WTC11 (cell line): ENCODE results near the gene TMEM87A. TPM values are rescaled to one million over a fixed set of nuclear protein-coding genes. Genes with fewer than 3 reads are reported as not detected.

Experiments used
- ATAC-seq: fragments of 200-7000 bp; cut with Tn5 transposase; 2 replicates; pipeline ENCODE4 v1.10.0; 2021; ENCODE audit warnings: mild to moderate bottlenecking, moderate library complexity
- CTCF ChIA-PET: fragments of 300-600 bp; sonication (Branson Sonifier 250); formaldehyde crosslinking; loops from one replicate; lab custom pipeline; 2021; ENCODE audit warnings: antibody characterized with exemption; lab: Charles Lee
- POLR2A ChIA-PET: fragments of 350-600 bp; sonication (Branson Sonifier 250); formaldehyde crosslinking; loops from one replicate; lab custom pipeline; 2021; ENCODE audit warnings: antibody characterized with exemption; lab: Charles Lee
- DNase-seq: peaks from one replicate; pipeline ENCODE4 v3.0.0; 2021; ENCODE audit warnings: low spot score
- H3K27ac Mint-ChIP-seq: 2 replicates; pipeline ENCODE4 v1.8.0; 2021; ENCODE audit warnings: mixed read lengths
- H3K27me3 Mint-ChIP-seq: 2 replicates; pipeline ENCODE4 v1.8.0; 2021; ENCODE audit warnings: low read depth, mild to moderate bottlenecking, moderate library complexity, mixed read lengths
- H3K36me3 Mint-ChIP-seq: 2 replicates; pipeline ENCODE4 v1.8.0; 2021; ENCODE audit warnings: mixed read lengths
- H3K4me1 Mint-ChIP-seq: 2 replicates; pipeline ENCODE4 v1.8.0; 2022; ENCODE audit warnings: mixed read lengths
- H3K4me3 Mint-ChIP-seq: 2 replicates; pipeline ENCODE4 v1.8.0; 2021; ENCODE audit warnings: mild to moderate bottlenecking, moderate library complexity, mixed read lengths
- H3K9me3 Mint-ChIP-seq: 2 replicates; pipeline ENCODE4 v1.8.0; 2021; ENCODE audit warnings: mixed read lengths
- ATF1 ChIP-seq: sonication (generic); formaldehyde crosslinking; IDR thresholded peaks from 2 replicates; pipeline ENCODE4 v1.8.1; 2023; ENCODE audit warnings: mild to moderate bottlenecking, moderate library complexity, missing genetic modification reagents
- E2F1 ChIP-seq: sonication (generic); formaldehyde crosslinking; IDR thresholded peaks from 2 replicates; pipeline ENCODE4 v1.8.0; 2022; ENCODE audit warnings: mild to moderate bottlenecking, missing genetic modification reagents
- ESRRA ChIP-seq: sonication (generic); formaldehyde crosslinking; IDR thresholded peaks from 2 replicates; pipeline ENCODE4 v1.8.1; 2022; ENCODE audit warnings: mild to moderate bottlenecking, missing genetic modification reagents, borderline replicate concordance
- FOXP1 ChIP-seq: sonication (generic); formaldehyde crosslinking; IDR thresholded peaks from 2 replicates; pipeline ENCODE4 v1.8.0; 2022; ENCODE audit warnings: missing genetic modification reagents, mild to moderate bottlenecking, moderate library complexity, borderline replicate concordance
- HMGA2 ChIP-seq: fragments of 250-450 bp; sonication (Bioruptor Pico); IDR thresholded peaks from 2 replicates; pipeline ENCODE4 v1.4.0; 2021; ENCODE audit warnings: mild to moderate bottlenecking, moderate library complexity
- IRF1 ChIP-seq: sonication (generic); formaldehyde crosslinking; IDR thresholded peaks from 2 replicates; pipeline ENCODE4 v1.8.0; 2023; ENCODE audit warnings: missing genetic modification reagents
- KAT7 ChIP-seq: sonication (generic); formaldehyde crosslinking; IDR thresholded peaks from 2 replicates; pipeline ENCODE4 v1.8.1; 2023; ENCODE audit warnings: missing genetic modification reagents, mild to moderate bottlenecking, borderline replicate concordance
- NFATC4 ChIP-seq: fragments of 250-450 bp; sonication (Bioruptor Pico); IDR thresholded peaks from 2 replicates; pipeline ENCODE4 v1.9.0; 2021; ENCODE audit warnings: mild to moderate bottlenecking
- SP1 ChIP-seq: sonication (generic); formaldehyde crosslinking; conservative IDR thresholded peaks from 2 replicates; pipeline ENCODE4 v1.8.1; 2022; ENCODE audit warnings: missing genetic modification reagents
- ZNF281 ChIP-seq: sonication (generic); formaldehyde crosslinking; IDR thresholded peaks from 2 replicates; pipeline ENCODE4 v1.8.0; 2023; ENCODE audit warnings: mild to moderate bottlenecking, missing genetic modification reagents
- ZNF425 ChIP-seq: fragments of 250-450 bp; sonication (Bioruptor Pico); conservative IDR thresholded peaks from 2 replicates; pipeline ENCODE4 v1.9.0; 2021; ENCODE audit warnings: mild to moderate bottlenecking
- ZNF512 ChIP-seq: sonication (generic); formaldehyde crosslinking; IDR thresholded peaks from 2 replicates; pipeline ENCODE4 v1.8.1; 2022; ENCODE audit warnings: missing genetic modification reagents, borderline replicate concordance
- total RNA-seq: library from RNA; stranded (reverse); gene quantifications from 3 replicates; pipeline ENCODE4 v1.2.3, GENCODE V29; 2021
- TF ChIP-seq, protein P1 (sequence below): fragments of 250-450 bp; sonication (Bioruptor Pico); IDR thresholded peaks from 2 replicates; pipeline ENCODE4 v1.9.0; 2021; ENCODE audit warnings: moderate library complexity, mild to moderate bottlenecking, inconsistent platforms, borderline replicate concordance
- TF ChIP-seq, protein P2 (sequence below): sonication (generic); formaldehyde crosslinking; IDR thresholded peaks from 2 replicates; pipeline ENCODE4 v1.8.1; 2023; ENCODE audit warnings: mild to moderate bottlenecking, missing genetic modification reagents

The TMEM87A gene
- total RNA-seq, 1 experiment from 2014 or later = 32.4 TPM

DNA sequence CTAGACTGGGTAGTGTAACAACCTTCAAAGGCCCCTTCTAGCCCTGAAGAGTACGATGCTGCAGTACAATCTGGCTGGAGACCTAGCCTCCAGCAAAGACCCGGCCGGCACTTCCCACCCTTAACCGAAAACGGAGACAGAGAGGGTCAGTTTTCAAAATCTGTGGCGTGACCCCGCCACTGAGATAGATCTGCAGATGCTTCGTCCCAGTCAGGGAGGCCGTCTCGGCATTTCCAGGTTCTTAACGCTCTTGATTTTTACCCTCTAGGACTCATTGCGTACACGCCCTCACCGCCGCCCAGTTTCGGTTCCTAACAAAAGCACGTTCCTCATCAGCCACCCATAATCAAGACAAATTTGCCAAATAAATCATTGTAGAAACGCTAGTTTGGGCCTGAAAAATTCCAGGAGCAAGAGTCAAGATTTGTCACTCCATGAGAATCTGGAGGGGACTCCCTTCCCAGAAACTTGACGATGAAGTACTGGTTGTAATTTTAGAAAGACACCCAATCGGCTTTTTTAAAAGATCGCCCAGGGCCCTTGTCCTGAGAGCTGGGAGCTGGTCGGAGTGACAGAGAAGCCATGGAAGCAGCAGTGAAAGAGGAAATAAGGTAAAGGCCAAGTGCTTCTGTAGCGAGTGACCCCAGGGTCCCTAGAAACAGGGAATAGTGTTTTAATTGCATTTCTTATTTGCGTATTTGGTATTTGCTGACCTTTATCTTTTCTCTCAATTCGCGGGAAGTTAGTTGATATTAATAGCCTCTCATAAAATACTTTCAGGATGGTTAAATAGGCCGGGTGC lies 868 bp upstream of the TMEM87A start:
- Mint-ChIP-seq H3K27ac (peak overlapping the region; percentile 100), H3K4me3 (peak overlapping the region; percentile 97), H3K27me3 (no peaks in the 10 kb centered on the region), H3K9me3 (no peaks in the 10 kb centered on the region), H3K4me1 (peaks cover 32% of the 10 kb centered on the region), H3K36me3 (peaks cover 7% of the 10 kb centered on the region; the same call in 1 of the 2 replicates)
- TF ChIP-seq, protein P1, sequence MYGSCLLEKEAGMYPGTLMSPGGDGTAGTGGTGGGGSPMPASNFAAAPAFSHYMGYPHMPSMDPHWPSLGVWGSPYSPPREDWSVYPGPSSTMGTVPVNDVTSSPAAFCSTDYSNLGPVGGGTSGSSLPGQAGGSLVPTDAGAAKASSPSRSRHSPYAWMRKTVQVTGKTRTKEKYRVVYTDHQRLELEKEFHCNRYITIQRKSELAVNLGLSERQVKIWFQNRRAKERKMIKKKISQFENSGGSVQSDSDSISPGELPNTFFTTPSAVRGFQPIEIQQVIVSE (CRISPR knock-in tag) = no peak
- TF ChIP-seq ATF1 (no peak), E2F1 (no peak), HMGA2 (CRISPR knock-in tag) (no peak), ZNF281 (CRISPR knock-in tag) (no peak), KAT7 (CRISPR knock-in tag) (no peak), FOXP1 (CRISPR knock-in tag) (no peak), IRF1 (CRISPR knock-in tag) (no peak), NFATC4 (no peak), ZNF425 (CRISPR knock-in tag) (no peak), ESRRA (CRISPR knock-in tag) (no peak), ZNF512 (CRISPR knock-in tag) (no peak), SP1 (no peak)
- TF ChIP-seq, protein P2, sequence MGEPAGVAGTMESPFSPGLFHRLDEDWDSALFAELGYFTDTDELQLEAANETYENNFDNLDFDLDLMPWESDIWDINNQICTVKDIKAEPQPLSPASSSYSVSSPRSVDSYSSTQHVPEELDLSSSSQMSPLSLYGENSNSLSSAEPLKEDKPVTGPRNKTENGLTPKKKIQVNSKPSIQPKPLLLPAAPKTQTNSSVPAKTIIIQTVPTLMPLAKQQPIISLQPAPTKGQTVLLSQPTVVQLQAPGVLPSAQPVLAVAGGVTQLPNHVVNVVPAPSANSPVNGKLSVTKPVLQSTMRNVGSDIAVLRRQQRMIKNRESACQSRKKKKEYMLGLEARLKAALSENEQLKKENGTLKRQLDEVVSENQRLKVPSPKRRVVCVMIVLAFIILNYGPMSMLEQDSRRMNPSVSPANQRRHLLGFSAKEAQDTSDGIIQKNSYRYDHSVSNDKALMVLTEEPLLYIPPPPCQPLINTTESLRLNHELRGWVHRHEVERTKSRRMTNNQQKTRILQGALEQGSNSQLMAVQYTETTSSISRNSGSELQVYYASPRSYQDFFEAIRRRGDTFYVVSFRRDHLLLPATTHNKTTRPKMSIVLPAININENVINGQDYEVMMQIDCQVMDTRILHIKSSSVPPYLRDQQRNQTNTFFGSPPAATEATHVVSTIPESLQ (CRISPR knock-in tag) = no peak
- ATAC-seq (peak; percentile 2), DNase-seq (peak; percentile 24)
- CTCF ChIA-PET = interaction anchor here (1.0 to 1.8 kb wide), 4 partner anchors 9 to 198 kb away, joined by 3 to 13 read pairs (median 6); no protein-coding TSS in a partner anchor
- POLR2A ChIA-PET = interaction anchor here (1.0 kb wide), 2 partner anchors 111 to 184 kb away, joined by 3 to 7 read pairs; no protein-coding TSS in a partner anchor
